CD8-positive, alpha-beta memory T cell (primary cell): ENCODE results near the gene DPYD. TPM values are rescaled to one million over a fixed set of nuclear protein-coding genes. Genes with fewer than 3 reads are reported as not detected.

Experiments used
- CTCF ChIA-PET: fragments of 350-600 bp; sonication (Branson Sonifier 250); formaldehyde crosslinking; loops from one replicate; lab custom pipeline; 2021; ENCODE audit warnings: antibody characterized with exemption; lab: Charles Lee
- POLR2A ChIA-PET: fragments of 350-600 bp; sonication (Branson Sonifier 250); formaldehyde crosslinking; loops from one replicate; lab custom pipeline; 2021; ENCODE audit warnings: antibody characterized with exemption; lab: Charles Lee
- DNase-seq, 5 donors: peaks; one replicate each; pipeline versions ENCODE4 v3.0.0 to v3.0.0-alpha.2; 2020 to 2022; ENCODE audit warnings: mixed read lengths in 1 of 5
- H3K27ac ChIP-seq: one replicate; pipeline ENCODE4 v1.7.0; 2013; ENCODE audit warnings: low read depth, mild to moderate bottlenecking, low read length, moderate library complexity
- H3K27me3 ChIP-seq: 2 replicates; pipeline ENCODE4 v1.7.0; 2013; ENCODE audit warnings: low read length, mild to moderate bottlenecking; ENCODE audit not compliant: insufficient read depth, poor library complexity, severe bottlenecking
- H3K36me3 ChIP-seq: 2 replicates; pipeline ENCODE4 v1.7.0; 2013; ENCODE audit warnings: mild to moderate bottlenecking, low read length, moderate library complexity; ENCODE audit not compliant: insufficient read depth
- H3K4me1 ChIP-seq: 2 replicates; pipeline ENCODE4 v1.7.0; 2013; ENCODE audit warnings: mild to moderate bottlenecking, low read length, moderate library complexity; ENCODE audit not compliant: insufficient read depth
- H3K4me3 ChIP-seq: 2 replicates; pipeline ENCODE4 v1.7.0; 2013; ENCODE audit warnings: mild to moderate bottlenecking, low read length
- H3K9me3 ChIP-seq: 2 replicates; pipeline ENCODE4 v1.7.0; 2013; ENCODE audit warnings: mild to moderate bottlenecking, low read length
- H3K27ac Mint-ChIP-seq, 8 donors: one replicate each; pipeline ENCODE4 v1.8.0; 2020 to 2021; ENCODE audit warnings: mixed read lengths in 8 of 8, mild to moderate bottlenecking in 6 of 8, inconsistent platforms in 3 of 8, moderate library complexity in 3 of 8
- H3K27me3 Mint-ChIP-seq, 2 donors: one replicate each; pipeline ENCODE4 v1.8.0; 2020 to 2021; ENCODE audit warnings: mixed read lengths in 2 of 2, mild to moderate bottlenecking in 1 of 2, moderate library complexity in 1 of 2
- H3K36me3 Mint-ChIP-seq, 3 donors: one replicate each; pipeline ENCODE4 v1.8.0; 2020 to 2021; ENCODE audit warnings: mixed read lengths in 3 of 3, inconsistent platforms in 1 of 3, mild to moderate bottlenecking in 1 of 3
- H3K4me1 Mint-ChIP-seq, 3 donors: one replicate each; pipeline ENCODE4 v1.8.0; 2020 to 2021; ENCODE audit warnings: mixed read lengths in 3 of 3, inconsistent platforms in 1 of 3, mild to moderate bottlenecking in 1 of 3
- H3K4me3 Mint-ChIP-seq, 7 donors: one replicate each; pipeline ENCODE4 v1.8.0; 2020 to 2021; ENCODE audit warnings: mixed read lengths in 7 of 7, mild to moderate bottlenecking in 6 of 7, moderate library complexity in 4 of 7, inconsistent platforms in 2 of 7
- H3K9me3 Mint-ChIP-seq, 5 donors: one replicate each; pipeline ENCODE4 v1.8.0; 2020 to 2022; ENCODE audit warnings: mixed read lengths in 5 of 5, mild to moderate bottlenecking in 3 of 5, moderate library complexity in 2 of 5, inconsistent platforms in 1 of 5
- polyA plus RNA-seq: library from polyadenylated mRNA; unstranded; fragments of 300-500 nt; fragmentation: Illumina TruSeq; gene quantifications from one replicate; pipeline ENCODE4 v1.2.3, GENCODE V29; 2021
- total RNA-seq, 2 experiments: library from RNA; stranded (reverse); gene quantifications; one replicate each; pipeline ENCODE4 v1.2.3, GENCODE V29; 2021

Gene DPYD
- total and polyA plus RNA-seq, 3 experiments from 2014 or later = 9.6 to 43.9 (median 10.3) TPM

- H3K4me3 ChIP-seq = no peak overlapping the region
- H3K36me3 ChIP-seq = no peaks in the 10 kb centered on the region
- peaks cover 6 to 25% of the 10 kb centered on the region in 2 donors for H3K27me3 Mint-ChIP-seq
- H3K36me3 Mint-ChIP-seq = no peaks in the 10 kb centered on the region
- H3K4me3 Mint-ChIP-seq = no peak overlapping the region
- no peaks in the 10 kb centered on the region for H3K27me3 ChIP-seq
- DNase-seq = no peak
- peaks cover 6 to 28% (median 11%) of the 10 kb centered on the region in 5 donors for H3K9me3 Mint-ChIP-seq
- H3K27ac Mint-ChIP-seq = no peak overlapping the region
- ChIA-PET CTCF (interaction anchor here (0.7 kb wide), 1 partner anchor 37 kb away, joined by 3 read pairs; no protein-coding TSS in a partner anchor), POLR2A (no interaction called here)
- H3K27ac ChIP-seq = no peak overlapping the region
- no peaks in the 10 kb centered on the region for H3K9me3 ChIP-seq
- no peaks in the 10 kb centered on the region for H3K4me1 ChIP-seq
- H3K4me1 Mint-ChIP-seq = no peaks in the 10 kb centered on the region
Measured at GRCh38 chr1:97042551-97042950, 878.3 kb downstream of the DPYD start.

DNA sequence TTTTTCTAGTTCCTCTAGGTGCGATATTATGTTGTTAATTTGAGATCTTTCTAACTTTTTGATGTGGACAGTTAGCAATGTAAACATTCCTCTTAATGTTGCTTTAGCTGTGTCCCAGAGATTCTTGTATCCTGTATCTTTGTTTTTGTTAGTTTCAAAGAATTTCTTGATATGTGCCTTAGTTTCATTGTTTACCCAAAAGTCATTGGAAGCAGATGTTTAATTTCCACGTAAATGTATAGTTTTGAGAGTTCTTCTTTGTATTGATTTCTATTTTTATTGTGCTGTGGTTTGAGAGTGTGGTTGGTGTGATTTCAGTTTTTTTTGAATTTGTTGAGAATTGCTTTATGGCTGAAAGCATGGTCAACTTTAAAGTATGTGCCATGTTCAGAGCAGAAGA lies 879.8 kb downstream of the DPYD start:
- H3K4me3 ChIP-seq = no peak overlapping the region
- no peaks in the 10 kb centered on the region for H3K9me3 ChIP-seq
- H3K4me1 ChIP-seq = no peaks in the 10 kb centered on the region
- ChIA-PET CTCF (no interaction called here), POLR2A (no interaction called here)
- H3K27me3 ChIP-seq = no peaks in the 10 kb centered on the region
- no peak overlapping the region for H3K4me3 Mint-ChIP-seq
- no peak for DNase-seq
- H3K4me1 Mint-ChIP-seq = no peaks in the 10 kb centered on the region
- no peak overlapping the region for H3K27ac ChIP-seq
- H3K9me3 Mint-ChIP-seq = peaks cover 6 to 28% (median 11%) of the 10 kb centered on the region in 5 donors
- peaks cover 3 to 18% of the 10 kb centered on the region in 2 donors for H3K27me3 Mint-ChIP-seq
- no peaks in the 10 kb centered on the region for H3K36me3 Mint-ChIP-seq
- H3K36me3 ChIP-seq = no peaks in the 10 kb centered on the region
- H3K27ac Mint-ChIP-seq = no peak overlapping the region

DNA sequence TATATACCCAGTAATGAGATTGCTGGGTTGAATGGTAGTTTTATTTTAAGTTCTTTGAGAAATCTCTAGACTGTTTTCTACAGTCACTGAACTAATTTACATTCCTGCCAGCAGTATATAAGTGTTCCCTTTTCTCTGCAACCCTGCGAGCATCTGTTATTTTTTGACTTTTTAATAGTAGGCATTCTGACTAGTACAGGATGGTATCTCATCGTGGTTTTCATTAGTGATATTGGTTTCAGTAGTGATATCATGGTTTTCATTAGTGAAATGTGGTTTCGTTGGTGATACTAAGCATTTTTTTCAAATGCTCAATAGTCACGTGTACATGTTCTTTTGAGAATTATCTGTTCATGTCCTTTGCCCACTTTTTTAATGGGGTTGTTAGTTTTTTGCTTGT lies 882.4 kb downstream of the DPYD start:
- H3K4me3 ChIP-seq = no peak overlapping the region
- DNase-seq = no peak
- no peaks in the 10 kb centered on the region for H3K9me3 ChIP-seq
- no peaks in the 10 kb centered on the region for H3K4me1 ChIP-seq
- Mint-ChIP-seq H3K4me3 (no peak overlapping the region), H3K27ac (no peak overlapping the region), H3K4me1 (peaks cover 0 to 2% (median 0%) of the 10 kb centered on the region in 3 donors), H3K27me3 (peaks cover 3 to 6% of the 10 kb centered on the region in 2 donors), H3K36me3 (no peaks in the 10 kb centered on the region), H3K9me3 (peaks cover 6 to 28% (median 11%) of the 10 kb centered on the region in 5 donors)
- H3K36me3 ChIP-seq = no peaks in the 10 kb centered on the region
- ChIA-PET POLR2A (no interaction called here), CTCF (no interaction called here)
- no peak overlapping the region for H3K27ac ChIP-seq
- no peaks in the 10 kb centered on the region for H3K27me3 ChIP-seq

GRCh38 chr1:97034651-97035050 lies 886.2 kb downstream of the DPYD start:
- no peaks in the 10 kb centered on the region for H3K36me3 Mint-ChIP-seq
- no peak overlapping the region for H3K27ac ChIP-seq
- POLR2A ChIA-PET = no interaction called here
- no peaks in the 10 kb centered on the region for H3K4me1 ChIP-seq
- H3K4me1 Mint-ChIP-seq = peaks cover 0 to 2% (median 0%) of the 10 kb centered on the region in 3 donors
- H3K36me3 ChIP-seq = no peaks in the 10 kb centered on the region
- peaks cover 3 to 13% (median 11%) of the 10 kb centered on the region in 5 donors for H3K9me3 Mint-ChIP-seq
- no peak for DNase-seq
- peaks cover 4 to 8% of the 10 kb centered on the region in 2 donors for H3K27me3 Mint-ChIP-seq
- H3K27ac Mint-ChIP-seq = no peak overlapping the region
- no peak overlapping the region for H3K4me3 Mint-ChIP-seq
- H3K27me3 ChIP-seq = no peaks in the 10 kb centered on the region
- H3K4me3 ChIP-seq = no peak overlapping the region
- CTCF ChIA-PET = no interaction called here
- no peaks in the 10 kb centered on the region for H3K9me3 ChIP-seq

DNA sequence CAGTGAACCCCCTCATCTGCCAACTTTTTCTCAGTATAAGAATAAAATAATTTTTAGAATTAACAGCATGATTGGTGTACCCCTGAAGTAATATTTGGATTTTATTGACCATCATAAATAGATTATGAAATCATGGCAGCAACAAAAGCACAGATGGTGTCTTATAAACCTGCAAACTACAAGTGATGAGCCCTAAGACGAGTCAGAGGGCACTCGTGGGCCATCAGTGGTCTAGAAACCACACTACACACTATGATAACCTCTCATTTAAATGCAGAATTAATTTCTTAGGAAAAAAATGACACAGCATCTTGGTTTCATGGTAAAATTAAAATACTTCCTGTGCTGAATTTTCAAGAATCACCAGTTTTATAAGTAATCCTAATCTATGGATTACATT lies 886.9 kb downstream of the DPYD start:
- Histone ChIP-seq H3K27ac (no peak overlapping the region), H3K4me1 (no peaks in the 10 kb centered on the region), H3K4me3 (no peak overlapping the region), H3K36me3 (no peaks in the 10 kb centered on the region), H3K9me3 (no peaks in the 10 kb centered on the region), H3K27me3 (no peaks in the 10 kb centered on the region)
- Mint-ChIP-seq H3K4me3 (no peak overlapping the region), H3K27ac (no peak overlapping the region), H3K27me3 (peaks cover 5 to 8% of the 10 kb centered on the region in 2 donors), H3K4me1 (peaks cover 0 to 2% (median 0%) of the 10 kb centered on the region in 3 donors), H3K36me3 (no peaks in the 10 kb centered on the region), H3K9me3 (peaks cover 3 to 10% (median 7%) of the 10 kb centered on the region in 5 donors)
- ChIA-PET POLR2A (no interaction called here), CTCF (no interaction called here)
- no peak for DNase-seq
